ENCODE results near the gene PMM1. TPM values are rescaled to one million over a fixed set of nuclear protein-coding genes. Genes with fewer than 3 reads are reported as not detected.
A peak's percentile ranks its signal among the peaks of the same experiment; 100 is the strongest.

Gene PMM1
- total and polyA plus RNA-seq, 2 of the 13 experiments (the other 11 are each of a cell fraction or from before 2014, with no cell fraction given): 17.8 to 95.6 TPM

GRCh38 chr22:41548830-41549211 is 40.8 kb downstream of the PMM1 start:
- Histone ChIP-seq H4K20me1 (ENCODE audit: insufficient read depth, low read length) (no peaks in the 10 kb centered on the region), H3K4me1 (ENCODE audit: insufficient read depth, low read length) (peaks cover 78% of the 10 kb centered on the region), H3K4me3 (replicated peaks in 1 of 3; ENCODE audit: insufficient read depth in 1 of 3, low read depth in 2 of 3, low read length in 3 of 3) (peak overlapping the region in 1 of 3 experiments; percentile 67; a peak in 2 of 6 replicates), H3K36me3 (replicated peaks in 1 of 2; ENCODE audit: control insufficient read depth in 1 of 2, insufficient read depth in 2 of 2, low read length in 2 of 2) (no peaks in the 10 kb centered on the region), H3K9me3 (ENCODE audit: low read length) (no peaks in the 10 kb centered on the region), H3K79me2 (ENCODE audit: insufficient read depth, low read length) (peaks cover 3% of the 10 kb centered on the region), H2AFZ (ENCODE audit: low read length) (no peak overlapping the region), H3K9ac (ENCODE audit: insufficient read depth, low read depth, low read length) (peak overlapping the region; percentile 81; the same call in 1 of the 2 replicates), H3K4me2 (ENCODE audit: low read depth, low read length) (peak overlapping the region; percentile 91), H3K27me3 (ENCODE audit: control insufficient read depth in 1 of 2, insufficient read depth in 2 of 2, low read length in 2 of 2) (no peaks in the 10 kb centered on the region), H3K27ac (ENCODE audit: extremely low read length, insufficient read depth, low read length) (peak overlapping the region; percentile 97)
- ATAC-seq (no peak), DNase-seq (ENCODE audit: low spot score) (no peak), FAIRE-seq (no peak)
- ChIA-PET POLR2A (interaction anchor here (1.0 to 4.5 kb wide), 10 partner anchors 9 to 168 kb away, joined by 3 to 35 read pairs (median 8); partner anchors contain the start of genes CSDC2, DESI1, PMM1 and TEF), CTCF (ENCODE audit: low intra/inter-chr PET ratio, low total read pairs) (interaction anchor here (1.1 kb wide), 1 partner anchor 49 kb away, joined by 3 read pairs; no protein-coding TSS in a partner anchor)
- BruUV-seq (replicated peaks): TSS peak; percentile 43
- 18% methylated on average over 5 of the region's 5 CpGs for WGBS (ENCODE audit: low lambda C conversion rate)
- intact Hi-C loops (cut with micrococcal nuclease; ENCODE audit: unreplicated experiment): loop anchor here (2.0 kb wide), 1 partner anchor 38 kb away; no protein-coding TSS in a partner anchor
- in situ Hi-C loops (cut with HindIII; ENCODE audit: extremely low pct_ligation_motif_present, low pct_unique_long_range_greater_than_20kb): no loop called here
- TF ChIP-seq ZNF572 (CRISPR knock-in tag; IDR thresholded peaks at IDR 0.05) (no peak), HDAC2 (CRISPR knock-in tag; IDR thresholded peaks at IDR 0.05) (0 out of 2 replicates have a peak, but pooled peaks have one; percentile 0), SALL2 (CRISPR knock-in tag; IDR thresholded peaks at IDR 0.05) (no peak), FOXC1 (CRISPR knock-in tag; IDR thresholded peaks at IDR 0.05; ENCODE audit: borderline replicate concordance) (no peak), CREB1 (IDR thresholded peaks at IDR 0.05) (no peak), CREB1 (CRISPR knock-in tag; IDR thresholded peaks at IDR 0.05) (0 out of 2 replicates have a peak, but pooled peaks have one; percentile 7), CHD4 (IDR thresholded peaks at IDR 0.05; ENCODE audit: borderline replicate concordance, low read length) (0 out of 2 replicates have a peak, but pooled peaks have one; percentile 27), ZNF557 (CRISPR knock-in tag; IDR thresholded peaks at IDR 0.05) (no peak), ZNF468 (CRISPR knock-in tag; IDR thresholded peaks at IDR 0.05) (no peak), ZNF780A (CRISPR knock-in tag; IDR thresholded peaks at IDR 0.05) (no peak), ZBTB34 (CRISPR knock-in tag; IDR thresholded peaks at IDR 0.05) (0 out of 2 replicates have a peak, but pooled peaks have one; percentile 3), ERF (CRISPR knock-in tag; IDR thresholded peaks at IDR 0.05) (no peak), RELA (CRISPR knock-in tag; IDR thresholded peaks at IDR 0.05) (no peak), ZNF33B (CRISPR knock-in tag; IDR thresholded peaks at IDR 0.05) (no peak), NFATC3 (CRISPR knock-in tag; IDR thresholded peaks at IDR 0.05) (no peak), ZKSCAN8 (CRISPR knock-in tag; IDR thresholded peaks at IDR 0.05; ENCODE audit: borderline replicate concordance) (peak; percentile 93), FOXA1 (IDR thresholded peaks at IDR 0.05) (no peak), FOXA1 (CRISPR knock-in tag; IDR thresholded peaks at IDR 0.05) (peak; percentile 36; the same call in 1 of the 2 replicates), ZMYM2 (CRISPR knock-in tag; IDR thresholded peaks at IDR 0.05) (peak; percentile 35; the same call in 1 of the 2 replicates), TEF (CRISPR knock-in tag; IDR thresholded peaks at IDR 0.05) (no peak), MYC (CRISPR knock-in tag; IDR thresholded peaks at IDR 0.05; ENCODE audit: borderline replicate concordance) (no peak), FOXJ3 (CRISPR knock-in tag; IDR thresholded peaks at IDR 0.05; ENCODE audit: borderline replicate concordance) (no peak), ZNF317 (CRISPR knock-in tag; IDR thresholded peaks at IDR 0.05) (no peak), NFIB (CRISPR knock-in tag; IDR thresholded peaks at IDR 0.05; ENCODE audit: borderline replicate concordance) (0 out of 2 replicates have a peak, but pooled peaks have one; percentile 20), RXRB (CRISPR knock-in tag; IDR thresholded peaks at IDR 0.05; ENCODE audit: borderline replicate concordance) (no peak), ZNF569 (CRISPR knock-in tag; IDR thresholded peaks at IDR 0.05; ENCODE audit: borderline replicate concordance) (no peak)

Measured in HepG2 (cell line).